Measurements from ENCODE around the gene CLEC2A. TPM values are rescaled to one million over a fixed set of nuclear protein-coding genes. Genes with fewer than 3 reads are reported as not detected.

The CLEC2A gene
- total RNA-seq, 2 experiments from 2014 or later = not detected

DNA sequence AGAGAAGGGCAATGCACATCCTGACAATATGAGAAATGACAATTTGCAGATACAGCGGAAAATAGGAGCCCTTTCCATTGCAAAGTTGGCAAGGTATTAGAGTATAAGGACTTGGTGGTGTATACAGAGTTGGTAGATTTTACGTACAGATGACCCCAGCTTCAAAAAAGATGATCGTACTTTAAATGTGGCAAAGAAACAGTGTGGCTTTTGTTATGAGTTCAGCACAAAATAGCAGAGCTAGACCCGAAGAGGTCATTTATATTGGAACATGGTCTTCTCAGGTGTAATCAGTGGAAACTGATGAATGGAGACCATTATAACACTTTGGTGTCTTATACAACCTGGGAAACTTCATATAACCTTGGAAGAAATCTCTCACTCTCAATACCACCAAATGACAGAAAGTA lies 65.3 kb downstream of the CLEC2A start:
- H3K27me3 Mint-ChIP-seq (ENCODE audit: low read depth) = no peaks in the 10 kb centered on the region
- H3K9me3 Mint-ChIP-seq (ENCODE audit: insufficient read depth) = peaks cover 20% of the 10 kb centered on the region
- H3K27ac Mint-ChIP-seq = peak overlapping the region; percentile 90
- ChIA-PET POLR2A (interaction anchor here (0.9 to 7.6 kb wide), 20 partner anchors 8 to 1304 kb away, joined by 3 to 251 read pairs (median 4); partner anchors contain the start of genes CD69, CLEC2D and SMIM10L1), CTCF (interaction anchor here (1.0 to 4.8 kb wide), 9 partner anchors 20 to 124 kb away, joined by 3 to 38 read pairs (median 5); partner anchors contain the start of gene CD69)
- peaks cover 38% of the 10 kb centered on the region for H3K4me1 Mint-ChIP-seq (ENCODE audit: low read depth)
- DNase-seq = no peak
- H3K36me3 Mint-ChIP-seq (ENCODE audit: low read depth) = peaks cover 50% of the 10 kb centered on the region
- ATAC-seq = peak; percentile 9
- peak overlapping the region; percentile 79 for H3K4me3 Mint-ChIP-seq

- ATAC-seq (peak; percentile 57), DNase-seq (no peak)
- ChIA-PET CTCF (interaction anchor here (1.2 to 4.8 kb wide), 3 partner anchors 51 to 106 kb away, joined by 3 to 38 read pairs (median 3); partner anchors contain the start of gene CD69), POLR2A (interaction anchor here (0.6 to 7.6 kb wide), 7 partner anchors 50 to 748 kb away, joined by 3 to 251 read pairs (median 3); partner anchors contain the start of gene CD69)
- Mint-ChIP-seq H3K9me3 (ENCODE audit: insufficient read depth) (peaks cover 27% of the 10 kb centered on the region), H3K4me3 (peak overlapping the region; percentile 79), H3K4me1 (ENCODE audit: low read depth) (peaks cover 38% of the 10 kb centered on the region), H3K36me3 (ENCODE audit: low read depth) (peaks cover 63% of the 10 kb centered on the region), H3K27me3 (ENCODE audit: low read depth) (no peaks in the 10 kb centered on the region), H3K27ac (peak overlapping the region; percentile 84)
These were observed 67.1 kb downstream of the CLEC2A start for GRCh38 chr12:9864913-9865675.

Other genes with a start within 250 kb of the CLEC2A start
- 1 to 10 TPM; 1.3 to 1.6 TPM for gene CLECL1, start 199.3 kb downstream of the CLEC2A start, total RNA-seq
- gene CD69, start 171.5 kb downstream of the CLEC2A start, total RNA-seq = 100 to 1,000 TPM; 115 to 116 TPM
- under 1 TPM in 1 of 2 experiments, not detected in 1; 0.42 TPM for gene KLRF1, start 104.9 kb downstream of the CLEC2A start, total RNA-seq
- gene CLEC2B, start 63.0 kb downstream of the CLEC2A start, total RNA-seq = 10 to 100 TPM; 55.2 to 58.8 TPM
- gene KLRF2, start 50.9 kb downstream of the CLEC2A start, total RNA-seq = under 1 TPM; 0.79 to 0.94 TPM
- 1 to 10 TPM; 4.8 to 6.3 TPM for gene CLEC12A, start 39.0 kb upstream of the CLEC2A start, total RNA-seq
- not detected for gene CLEC1B, start 66.8 kb upstream of the CLEC2A start, total RNA-seq
- under 1 TPM; 0.31 to 0.87 TPM for gene CLEC12B, start 78.3 kb upstream of the CLEC2A start, total RNA-seq
- gene CLEC9A, start 98.3 kb upstream of the CLEC2A start, total RNA-seq = not detected
- not detected for gene CLEC1A, start 166.6 kb upstream of the CLEC2A start, total RNA-seq
- not detected for gene CLEC7A, start 197.8 kb upstream of the CLEC2A start, total RNA-seq
- not detected for gene OLR1, start 239.8 kb upstream of the CLEC2A start, total RNA-seq
- not detected for gene TMEM52B, start 246.7 kb upstream of the CLEC2A start, total RNA-seq